Neural progenitor cell (in vitro differentiated cells): Measurements from ENCODE around the gene PTPRB. TPM values are rescaled to one million over a fixed set of nuclear protein-coding genes. Genes with fewer than 3 reads are reported as not detected.

Source experiments
- DNase-seq: peaks from one replicate; pipeline ENCODE4 v3.0.0-alpha.2; 2016; ENCODE audit warnings: low spot score
- H2AFZ ChIP-seq: fragments of 200-600 bp; sonication (generic); replicated peaks from 2 replicates; pipeline ENCODE4 v1.6.1; 2016; ENCODE audit warnings: antibody characterized with exemption
- H3F3A ChIP-seq: fragments of 200-600 bp; sonication (generic); 2 replicates; pipeline ENCODE4 v1.6.1; 2016; ENCODE audit warnings: antibody characterized with exemption, low read depth
- H3K27ac ChIP-seq: fragments of 200-600 bp; sonication (generic); 2 replicates; pipeline ENCODE4 v1.5.1; 2016; ENCODE audit warnings: mild to moderate bottlenecking
- H3K27me3 ChIP-seq: fragments of 200-600 bp; sonication (generic); 2 replicates; pipeline ENCODE4 v1.6.1; 2016; ENCODE audit warnings: mild to moderate bottlenecking, moderate library complexity
- H3K36me3 ChIP-seq: fragments of 200-600 bp; sonication (generic); 2 replicates; pipeline ENCODE4 v1.5.1; 2016
- H3K4me1 ChIP-seq: fragments of 200-600 bp; sonication (generic); 2 replicates; pipeline ENCODE4 v1.6.1; 2016; ENCODE audit warnings: mixed run types
- H3K4me2 ChIP-seq: fragments of 200-600 bp; sonication (generic); 2 replicates; pipeline ENCODE4 v1.6.1; 2016
- H3K4me3 ChIP-seq: fragments of 200-600 bp; sonication (generic); 2 replicates; pipeline ENCODE4 v1.5.1; 2016
- H3K79me2 ChIP-seq: fragments of 200-600 bp; sonication (generic); 2 replicates; pipeline ENCODE4 v1.6.1; 2016; ENCODE audit warnings: low read depth
- H3K9ac ChIP-seq: fragments of 200-600 bp; sonication (generic); 2 replicates; pipeline ENCODE4 v1.6.1; 2016
- H3K9me3 ChIP-seq: fragments of 200-600 bp; sonication (generic); 2 replicates; pipeline ENCODE4 v1.5.1; 2016; ENCODE audit warnings: low read depth
- H4K20me1 ChIP-seq: fragments of 200-600 bp; sonication (generic); 2 replicates; pipeline ENCODE4 v1.6.1; 2016; ENCODE audit warnings: low read depth
- H3K27ac Mint-ChIP-seq: 3 replicates; pipeline ENCODE4 v1.8.0; 2021; ENCODE audit warnings: mixed read lengths
- H3K27me3 Mint-ChIP-seq: 2 replicates; pipeline ENCODE4 v1.8.0; 2022; ENCODE audit warnings: low read depth, mild to moderate bottlenecking, inconsistent platforms, moderate library complexity, mixed read lengths; ENCODE audit not compliant: insufficient read depth
- H3K36me3 Mint-ChIP-seq: 3 replicates; pipeline ENCODE4 v1.8.0; 2021; ENCODE audit warnings: mixed read lengths
- H3K4me1 Mint-ChIP-seq: 3 replicates; pipeline ENCODE4 v1.8.0; 2021; ENCODE audit warnings: mixed read lengths
- H3K4me3 Mint-ChIP-seq: 3 replicates; pipeline ENCODE4 v1.8.0; 2021; ENCODE audit warnings: mild to moderate bottlenecking, moderate library complexity, mixed read lengths
- H3K9me3 Mint-ChIP-seq: 3 replicates; pipeline ENCODE4 v1.8.0; 2020; ENCODE audit warnings: mixed read lengths
- EZH2 ChIP-seq: fragments of 200-600 bp; sonication (generic); IDR thresholded peaks from 2 replicates; pipeline ENCODE4 v1.6.1; 2017; ENCODE audit warnings: antibody characterized with exemption, mild to moderate bottlenecking, moderate library complexity
- EZH2phosphoT487 ChIP-seq: fragments of 200-600 bp; sonication (generic); IDR thresholded peaks from 2 replicates; pipeline ENCODE4 v1.6.1; 2017; ENCODE audit warnings: antibody characterized with exemption
- total RNA-seq: library from RNA; depleted of rRNA; stranded (reverse); fragments of >200 nt; gene quantifications from 2 replicates; pipeline ENCODE4 v1.2.3, GENCODE V29; 2015; ENCODE audit warnings: low replicate concordance
- TF ChIP-seq, protein P1 (sequence below): fragments of 200-600 bp; sonication (generic); IDR thresholded peaks from 2 replicates; pipeline ENCODE4 v1.5.1; 2017; ENCODE audit warnings: antibody characterized with exemption, mild to moderate bottlenecking

The PTPRB gene
- total RNA-seq, 1 donor from 2014 or later = not detected

DNA sequence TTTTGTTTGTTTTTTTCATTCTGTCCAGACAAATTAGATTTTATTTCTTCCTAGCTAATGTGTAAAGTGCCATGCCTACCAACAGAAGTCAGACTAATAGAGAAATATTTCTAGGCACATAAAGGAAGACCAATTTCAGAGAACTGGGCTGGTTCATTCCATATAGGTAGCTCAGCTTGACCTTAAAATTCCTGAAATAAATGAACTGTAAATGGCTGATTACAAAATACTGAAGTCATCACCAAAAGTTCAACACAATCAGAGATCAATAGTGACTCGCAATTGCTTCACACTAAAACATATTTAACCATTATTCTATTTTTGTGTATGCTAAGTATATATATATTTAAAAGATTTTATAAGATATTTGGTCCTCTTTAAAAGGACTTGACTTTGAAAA lies 34.2 kb downstream of the PTPRB start:
- Histone ChIP-seq H4K20me1 (no peaks in the 10 kb centered on the region), H2AFZ (no peak overlapping the region), H3K4me3 (no peak overlapping the region), H3K9ac (no peak overlapping the region), H3K79me2 (no peaks in the 10 kb centered on the region), H3K27me3 (peaks cover 7% of the 10 kb centered on the region), H3K4me2 (no peak overlapping the region), H3F3A (no peaks in the 10 kb centered on the region), H3K9me3 (no peaks in the 10 kb centered on the region), H3K4me1 (peaks cover 16% of the 10 kb centered on the region), H3K27ac (no peak overlapping the region), H3K36me3 (no peaks in the 10 kb centered on the region)
- H3K27ac Mint-ChIP-seq = no peak overlapping the region
- no peaks in the 10 kb centered on the region for H3K27me3 Mint-ChIP-seq
- H3K4me3 Mint-ChIP-seq = no peak overlapping the region
- peaks cover 2% of the 10 kb centered on the region for H3K9me3 Mint-ChIP-seq
- H3K4me1 Mint-ChIP-seq = peaks cover 9% of the 10 kb centered on the region
- DNase-seq = no peak
- TF ChIP-seq, protein P1, sequence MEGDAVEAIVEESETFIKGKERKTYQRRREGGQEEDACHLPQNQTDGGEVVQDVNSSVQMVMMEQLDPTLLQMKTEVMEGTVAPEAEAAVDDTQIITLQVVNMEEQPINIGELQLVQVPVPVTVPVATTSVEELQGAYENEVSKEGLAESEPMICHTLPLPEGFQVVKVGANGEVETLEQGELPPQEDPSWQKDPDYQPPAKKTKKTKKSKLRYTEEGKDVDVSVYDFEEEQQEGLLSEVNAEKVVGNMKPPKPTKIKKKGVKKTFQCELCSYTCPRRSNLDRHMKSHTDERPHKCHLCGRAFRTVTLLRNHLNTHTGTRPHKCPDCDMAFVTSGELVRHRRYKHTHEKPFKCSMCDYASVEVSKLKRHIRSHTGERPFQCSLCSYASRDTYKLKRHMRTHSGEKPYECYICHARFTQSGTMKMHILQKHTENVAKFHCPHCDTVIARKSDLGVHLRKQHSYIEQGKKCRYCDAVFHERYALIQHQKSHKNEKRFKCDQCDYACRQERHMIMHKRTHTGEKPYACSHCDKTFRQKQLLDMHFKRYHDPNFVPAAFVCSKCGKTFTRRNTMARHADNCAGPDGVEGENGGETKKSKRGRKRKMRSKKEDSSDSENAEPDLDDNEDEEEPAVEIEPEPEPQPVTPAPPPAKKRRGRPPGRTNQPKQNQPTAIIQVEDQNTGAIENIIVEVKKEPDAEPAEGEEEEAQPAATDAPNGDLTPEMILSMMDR = no peak
- no peak for TF ChIP-seq EZH2
- TF ChIP-seq EZH2phosphoT487 = no peak
- no peaks in the 10 kb centered on the region for H3K36me3 Mint-ChIP-seq

DNA sequence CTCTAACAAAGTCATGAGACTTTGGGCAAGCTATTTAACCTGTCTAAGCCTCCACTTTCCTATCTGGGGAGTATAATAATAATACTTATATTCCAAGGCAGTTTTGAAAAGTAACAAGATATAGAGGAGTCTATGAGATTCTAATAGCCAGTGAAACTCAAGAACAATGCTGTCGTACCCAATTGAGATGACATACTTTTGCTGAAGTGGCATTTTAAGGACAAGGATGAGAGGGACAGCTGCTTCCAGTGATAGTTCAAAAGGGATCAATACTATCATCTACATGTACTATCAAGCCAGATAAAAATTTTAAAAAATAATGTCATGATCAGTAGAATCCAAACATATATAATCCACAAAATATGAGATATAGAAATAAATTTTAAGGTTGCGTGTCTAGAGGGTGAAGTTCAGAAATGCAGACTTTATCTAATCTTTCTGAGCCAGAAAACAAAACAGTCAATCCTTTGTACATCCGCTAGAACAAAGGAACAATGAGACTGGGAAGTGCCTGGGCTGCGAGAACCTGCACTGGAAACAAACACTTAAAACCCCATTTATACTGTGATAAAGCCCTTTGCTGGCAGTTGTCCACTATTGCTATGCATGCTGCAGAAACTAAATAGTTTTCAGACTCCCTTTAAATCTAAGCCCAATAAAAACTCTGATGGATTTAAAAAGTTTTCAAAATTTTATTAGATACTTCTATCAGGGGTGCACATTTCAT lies 38.6 kb downstream of the PTPRB start:
- Mint-ChIP-seq H3K27ac (no peak overlapping the region), H3K36me3 (no peaks in the 10 kb centered on the region), H3K27me3 (no peaks in the 10 kb centered on the region), H3K4me1 (peaks cover 2% of the 10 kb centered on the region), H3K4me3 (no peak overlapping the region), H3K9me3 (no peaks in the 10 kb centered on the region)
- H3K79me2 ChIP-seq = no peaks in the 10 kb centered on the region
- H3K27ac ChIP-seq = no peak overlapping the region
- no peaks in the 10 kb centered on the region for H3K27me3 ChIP-seq
- H3K4me1 ChIP-seq = peaks cover 7% of the 10 kb centered on the region
- no peak overlapping the region for H3K4me3 ChIP-seq
- H3K4me2 ChIP-seq = no peak overlapping the region
- H3F3A ChIP-seq = no peaks in the 10 kb centered on the region
- TF ChIP-seq, protein P1 = no peak
- TF ChIP-seq EZH2phosphoT487 = no peak
- no peak for TF ChIP-seq EZH2
- no peak overlapping the region for H2AFZ ChIP-seq
- peak; percentile 56 for DNase-seq
- H3K9me3 ChIP-seq = no peaks in the 10 kb centered on the region
- H4K20me1 ChIP-seq = no peaks in the 10 kb centered on the region
- H3K36me3 ChIP-seq = no peaks in the 10 kb centered on the region
- H3K9ac ChIP-seq = no peak overlapping the region

DNA sequence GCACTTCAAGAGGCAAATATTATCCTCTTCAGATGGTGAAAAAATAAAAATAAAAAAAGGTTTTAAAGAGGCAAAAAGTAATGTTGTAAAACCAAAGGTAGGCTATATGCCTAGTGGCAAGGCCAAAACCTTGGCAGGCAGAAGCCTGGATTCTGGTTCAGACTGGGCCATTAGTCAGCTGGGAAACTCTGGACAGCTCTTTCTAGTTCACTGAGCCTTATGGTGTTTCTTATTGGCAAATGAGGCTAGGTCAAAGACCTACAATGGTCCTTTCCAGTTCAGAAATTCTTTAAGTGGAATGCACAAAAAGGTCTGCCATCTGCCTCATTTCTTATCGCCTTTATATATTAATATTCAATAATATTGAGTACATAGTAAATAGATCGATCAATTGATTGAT lies 44.6 kb downstream of the PTPRB start:
- Histone ChIP-seq H3K79me2 (no peaks in the 10 kb centered on the region), H3K27me3 (no peaks in the 10 kb centered on the region), H3K4me3 (no peak overlapping the region), H3K9me3 (no peaks in the 10 kb centered on the region), H3K27ac (no peak overlapping the region), H2AFZ (no peak overlapping the region), H3K4me2 (no peak overlapping the region), H3K4me1 (no peaks in the 10 kb centered on the region), H3K36me3 (no peaks in the 10 kb centered on the region), H4K20me1 (no peaks in the 10 kb centered on the region), H3K9ac (no peak overlapping the region), H3F3A (no peaks in the 10 kb centered on the region)
- Mint-ChIP-seq H3K4me1 (no peaks in the 10 kb centered on the region), H3K27me3 (no peaks in the 10 kb centered on the region), H3K27ac (no peak overlapping the region), H3K36me3 (no peaks in the 10 kb centered on the region), H3K9me3 (no peaks in the 10 kb centered on the region), H3K4me3 (no peak overlapping the region)
- DNase-seq = no peak
- no peak for TF ChIP-seq EZH2
- TF ChIP-seq EZH2phosphoT487 = no peak
- TF ChIP-seq, protein P1 = no peak
